Gastrocnemius medialis (tissue), 4 donors: Measurements from ENCODE around the gene SLCO3A1.

ENCODE experiments used
- CTCF ChIP-seq, 5 experiments: fragments of 450-650 bp in 3 of 5; fragments of 200-600 bp in 2 of 5; sonication (generic) in 2 of 5; IDR thresholded peaks in 4 of 5; conservative IDR thresholded peaks in 1 of 5; 1 replicate in 4 of 5; 2 replicates in 1 of 5; pipeline ENCODE4 v1.5.1; 2016 to 2019; ENCODE audit warnings: antibody characterized with exemption in 5 of 5, mild to moderate bottlenecking in 3 of 5, moderate library complexity in 3 of 5
- POLR2A ChIP-seq, 2 donors: fragments of 450-650 bp; IDR thresholded peaks; one replicate each; pipeline ENCODE4 v1.6.1; 2017; ENCODE audit warnings: antibody characterized with exemption in 2 of 2, mild to moderate bottlenecking in 2 of 2, moderate library complexity in 2 of 2

- TF ChIP-seq CTCF (IDR thresholded peaks at IDR 0.05 in 4 of 5, conservative IDR thresholded peaks at IDR 0.05 in 1 of 5) (no peak), POLR2A (IDR thresholded peaks at IDR 0.05) (no peak)
Measured at GRCh38 chr15:92170897-92171296, 317.4 kb downstream of the SLCO3A1 start.
